SK-N-SH treated with all-trans-retinoic acid at 6 μM for 48 hours (cell line): ENCODE results near the gene KAT6B.

Source experiments
- ARNTL ChIP-seq: fragments of 450-650 bp; formaldehyde crosslinking; IDR thresholded peaks from 2 replicates; pipeline ENCODE4 v1.5.0; 2020; ENCODE audit warnings: low read depth, mild to moderate bottlenecking, moderate library complexity, borderline replicate concordance
- BACH2 ChIP-seq: fragments of 250-450 bp; sonication (Bioruptor Pico); IDR thresholded peaks from 2 replicates; pipeline ENCODE4 v1.9.0; 2021; ENCODE audit warnings: mild to moderate bottlenecking, borderline replicate concordance
- PATZ1 ChIP-seq: fragments of 250-450 bp; sonication (Bioruptor Pico); IDR thresholded peaks from 2 replicates; pipeline ENCODE4 v1.8.0; 2020; ENCODE audit warnings: mild to moderate bottlenecking, moderate library complexity, borderline replicate concordance
- PPARA ChIP-seq: fragments of 250-450 bp; sonication (Bioruptor Pico); IDR thresholded peaks from 2 replicates; pipeline ENCODE4 v1.5.0; 2020; ENCODE audit warnings: mild to moderate bottlenecking, borderline replicate concordance

- TF ChIP-seq PATZ1 (CRISPR knock-in tag) (no peak), PPARA (CRISPR knock-in tag) (no peak), ARNTL (CRISPR knock-in tag) (no peak), BACH2 (CRISPR knock-in tag) (no peak)
Observed at GRCh38 chr10:74880041-74880440, 53.6 kb downstream of the KAT6B start.
